GM18502 (cell line): ENCODE measurements around the gene STAT4.
A peak's percentile ranks its signal among the peaks of the same experiment; 100 is the strongest.
"Not testable (repeated sequence)": the region's sequence is repeated elsewhere in the genome, so short reads cannot be mapped to it uniquely, and the experiment has no call there.

ENCODE experiments used
- ATAC-seq: cut with Tn5 transposase; IDR thresholded peaks from one replicate; pipeline ENCODE4 v1.9.1; 2021; ENCODE audit warnings: mild to moderate bottlenecking; ENCODE audit not compliant: unreplicated experiment, poor library complexity

STAT4 gene

DNA sequence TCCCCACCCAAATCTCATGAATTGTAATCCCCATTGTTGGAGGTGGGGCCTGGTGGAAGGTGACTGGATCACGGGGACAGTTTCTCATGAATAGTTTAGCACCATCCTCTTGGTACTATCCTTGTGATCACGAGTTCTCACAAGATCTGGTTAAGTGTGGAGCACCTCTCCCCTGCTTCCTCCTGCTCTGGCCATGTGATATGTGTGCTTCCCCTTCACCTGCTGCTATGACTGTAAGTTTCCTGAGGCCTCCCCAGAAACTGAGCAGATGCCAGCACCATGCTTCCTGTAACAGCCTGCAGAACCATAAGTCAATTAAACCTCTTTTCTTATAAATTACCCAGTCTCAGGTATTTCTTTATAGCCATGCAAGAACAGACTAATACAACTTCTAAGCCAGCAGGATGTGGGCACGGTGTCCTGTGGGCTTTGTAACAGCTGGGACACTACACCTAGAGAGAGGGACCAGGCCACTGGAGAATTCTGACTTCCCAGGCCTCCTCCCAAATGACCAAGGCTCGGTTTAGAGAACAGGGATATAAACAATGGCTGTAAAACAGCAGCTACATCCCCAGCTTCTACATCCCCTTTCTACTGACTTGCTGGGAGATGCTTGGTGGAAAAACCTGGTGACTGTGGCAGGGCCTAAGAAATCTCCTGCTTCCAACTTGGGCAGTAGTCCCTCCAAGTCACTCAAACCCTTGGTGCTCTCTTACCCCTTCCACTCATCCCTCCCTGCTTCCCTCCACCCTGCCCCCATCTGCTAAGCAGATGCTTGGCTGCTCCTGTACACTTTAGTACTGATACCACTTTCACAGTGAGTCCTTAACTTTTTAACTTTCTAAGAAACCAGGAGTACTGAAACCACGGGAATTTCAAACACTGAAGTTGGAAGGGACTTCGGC lies 147.1 kb downstream of the STAT4 start:
- ATAC-seq: no peak

GRCh38 chr2:191001624-191002023 lies 149.2 kb downstream of the STAT4 start:
- ATAC-seq: no peak

- no peak for ATAC-seq
Observed at GRCh38 chr2:191001032-191001431, 149.8 kb downstream of the STAT4 start.

DNA sequence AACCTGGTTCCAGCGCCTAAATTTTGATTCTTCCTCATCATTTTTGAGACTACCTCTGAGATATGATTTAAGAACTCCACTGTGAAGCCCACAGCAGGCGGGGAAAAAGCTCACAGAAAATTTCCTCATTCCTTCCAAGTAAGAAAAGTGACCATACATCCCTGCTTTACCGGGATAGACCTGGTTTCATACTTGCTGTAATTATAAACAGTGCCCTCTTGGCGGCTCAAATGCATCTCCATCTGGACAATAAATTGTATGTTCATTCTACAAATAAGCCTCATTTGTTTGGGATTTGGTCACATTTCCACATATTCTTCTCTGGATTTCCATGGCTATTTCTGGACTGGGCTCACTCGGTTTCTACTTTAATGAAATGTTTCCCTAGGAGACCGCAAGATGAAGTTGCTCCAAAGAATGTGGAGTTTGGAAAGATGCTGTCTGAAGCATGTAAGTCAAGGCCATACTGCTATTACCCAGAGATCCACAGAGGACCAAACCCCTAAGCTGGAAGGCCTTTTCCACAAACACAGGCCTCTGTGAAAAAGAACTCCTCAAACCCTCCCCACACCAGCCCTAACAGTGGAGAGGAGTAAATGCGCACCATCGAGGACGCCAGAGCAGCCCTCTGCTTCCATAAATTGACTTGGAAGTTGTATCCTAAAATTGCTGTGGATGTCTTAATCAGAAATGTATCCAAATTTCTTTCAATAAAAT lies 150.7 kb downstream of the STAT4 start:
- ATAC-seq: no peak

- ATAC-seq: no peak
Observed at GRCh38 chr2:190999058-190999457, 151.7 kb downstream of the STAT4 start.

DNA sequence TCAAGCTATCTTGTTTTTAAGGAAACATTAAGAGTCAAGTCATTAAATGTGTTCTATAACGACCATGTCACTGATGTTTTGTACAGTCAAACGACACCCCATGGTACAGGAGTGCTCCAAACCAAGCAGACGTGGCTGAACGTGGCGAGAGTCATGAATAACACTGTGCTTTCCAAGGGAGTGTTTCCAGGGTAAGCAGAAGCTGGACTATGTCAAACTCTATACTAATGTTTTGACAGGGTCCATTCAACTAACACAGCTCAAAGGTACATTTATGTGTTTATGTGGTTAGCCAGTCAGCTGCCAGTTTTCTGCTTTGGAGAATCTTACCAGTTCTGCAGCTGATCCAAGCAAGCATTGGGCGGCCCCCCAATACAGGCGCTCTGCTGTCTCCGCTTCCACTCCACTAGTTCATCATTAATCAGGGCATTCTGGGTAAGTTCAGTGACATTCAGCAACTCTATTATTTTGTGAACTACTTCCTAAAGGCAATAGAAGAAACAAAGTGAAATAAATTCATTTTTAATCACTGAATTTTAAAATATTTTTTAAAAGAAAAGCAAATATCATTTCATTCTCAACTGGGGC lies 153.2 kb downstream of the STAT4 start:
- ATAC-seq: no peak

DNA sequence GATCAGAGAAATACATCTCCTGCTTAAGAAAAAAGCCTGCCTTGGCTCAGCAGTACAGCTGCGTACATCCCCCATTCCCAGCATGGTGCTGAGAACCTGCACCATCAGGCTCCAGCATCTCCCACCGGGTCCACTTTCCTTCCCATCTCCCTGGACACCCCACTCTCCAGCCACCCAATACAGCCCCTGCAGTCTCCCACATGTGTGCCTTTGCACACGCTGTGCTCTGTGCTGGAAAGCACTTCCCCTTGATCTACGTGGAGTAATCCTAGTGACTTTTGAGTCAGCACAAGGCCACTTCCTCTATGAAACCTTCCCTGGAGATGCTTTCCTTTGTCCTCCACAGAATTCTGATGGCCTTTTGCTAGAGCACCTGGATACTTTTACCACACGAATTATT lies 153.8 kb downstream of the STAT4 start:
- ATAC-seq: no peak

GRCh38 chr2:190996338-190996946 lies 154.4 kb downstream of the STAT4 start:
- peak; percentile 63 for ATAC-seq

GRCh38 chr2:190995315-190995714 lies 155.5 kb downstream of the STAT4 start:
- ATAC-seq: not testable (repeated sequence)

GRCh38 chr2:190994148-190994547 lies 156.6 kb downstream of the STAT4 start:
- no peak for ATAC-seq

GRCh38 chr2:190993292-190993643 lies 157.5 kb downstream of the STAT4 start:
- ATAC-seq: no peak

DNA sequence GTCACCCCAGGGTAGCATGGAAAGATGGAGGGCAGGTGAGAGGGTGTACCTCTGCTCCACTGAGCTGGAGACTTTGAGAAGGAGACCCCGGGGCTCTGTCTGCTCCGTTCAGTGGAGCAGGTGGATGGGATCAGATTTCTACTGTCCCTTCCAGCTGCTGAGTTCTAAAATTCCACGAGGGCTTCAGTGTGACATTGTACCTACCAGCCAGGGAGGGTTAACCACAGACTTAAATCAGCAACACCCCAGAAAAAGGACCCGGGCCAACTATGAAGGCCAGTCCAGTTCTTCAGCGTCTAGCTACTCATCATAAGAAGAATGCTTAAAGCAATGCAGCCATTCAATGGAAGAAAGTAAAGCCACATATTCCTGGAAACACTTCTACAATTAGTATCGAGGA lies 160.7 kb downstream of the STAT4 start:
- no peak for ATAC-seq

DNA sequence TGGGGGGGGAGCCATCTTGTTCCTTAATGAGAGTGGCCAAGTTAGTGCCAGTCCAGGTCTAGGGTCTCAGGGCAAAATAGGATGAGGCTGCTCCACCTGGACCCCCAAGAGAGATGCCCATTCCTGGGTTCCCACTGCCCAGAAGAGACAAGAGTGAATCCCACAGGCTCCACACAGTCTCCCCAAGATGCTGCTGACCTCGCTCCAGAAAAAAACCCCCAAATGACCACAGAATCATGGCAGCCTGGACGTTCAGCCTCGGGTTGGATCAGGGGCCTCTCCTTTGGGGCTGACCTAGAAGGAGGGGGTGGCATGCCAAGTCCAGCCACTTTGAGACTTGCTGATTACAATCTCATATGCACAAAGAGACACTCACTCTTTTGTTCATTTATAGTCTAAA lies 161.9 kb downstream of the STAT4 start:
- ATAC-seq: no peak

GRCh38 chr2:190987938-190988337 lies 162.9 kb downstream of the STAT4 start:
- no peak for ATAC-seq

DNA sequence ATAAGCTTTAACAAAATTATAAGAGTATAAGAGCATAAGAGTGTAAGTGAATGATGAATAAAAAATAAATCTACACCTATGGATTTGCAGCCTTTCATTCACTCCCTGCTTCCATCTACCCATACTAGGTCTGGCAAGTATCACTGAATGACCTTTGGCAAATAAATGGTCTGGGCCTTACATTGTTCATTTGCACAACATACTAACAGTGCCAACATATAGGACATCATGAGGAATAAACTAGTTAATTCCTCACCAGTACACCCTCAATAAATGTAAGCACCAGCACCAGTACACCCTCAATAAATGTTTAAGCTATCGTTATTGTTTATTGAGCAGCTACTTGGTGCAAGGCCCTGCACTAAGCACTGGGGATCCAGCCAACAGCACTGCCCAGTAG lies 163.7 kb downstream of the STAT4 start:
- ATAC-seq: no peak

DNA sequence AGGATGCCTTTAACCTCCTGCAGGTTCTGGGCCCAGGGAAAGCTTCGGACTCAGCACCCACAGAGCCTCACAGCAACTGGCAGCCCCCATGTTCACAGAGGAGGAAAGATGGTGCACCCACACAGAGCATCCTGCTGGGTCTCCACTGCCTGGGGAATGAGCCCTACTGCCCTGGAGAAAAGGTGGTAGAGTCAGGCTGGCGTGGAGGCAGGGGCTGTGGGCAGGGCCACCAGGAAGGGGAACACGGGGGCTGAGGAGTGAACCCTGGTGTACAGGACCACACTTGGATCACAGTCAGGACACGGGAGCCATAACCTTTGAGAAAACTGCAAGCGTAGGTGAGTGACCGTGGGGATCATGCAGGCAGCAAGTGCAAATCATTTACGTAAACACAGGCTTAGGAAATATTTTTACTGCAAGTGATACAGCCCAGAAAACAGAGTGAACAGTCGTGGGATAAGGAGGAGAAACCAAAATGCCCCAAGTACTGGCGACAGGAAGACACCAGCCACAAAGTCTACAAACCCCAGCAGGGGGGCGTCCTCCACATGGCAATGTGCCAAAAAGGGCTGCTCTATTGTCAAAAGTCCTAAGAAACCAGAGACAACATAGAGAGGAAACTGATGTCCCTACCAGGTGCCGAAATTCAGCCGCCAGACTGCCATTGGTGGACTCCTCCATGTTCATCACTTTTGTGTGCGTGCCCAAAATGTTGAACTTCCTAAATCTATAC lies 164.4 kb downstream of the STAT4 start:
- ATAC-seq: no peak

DNA sequence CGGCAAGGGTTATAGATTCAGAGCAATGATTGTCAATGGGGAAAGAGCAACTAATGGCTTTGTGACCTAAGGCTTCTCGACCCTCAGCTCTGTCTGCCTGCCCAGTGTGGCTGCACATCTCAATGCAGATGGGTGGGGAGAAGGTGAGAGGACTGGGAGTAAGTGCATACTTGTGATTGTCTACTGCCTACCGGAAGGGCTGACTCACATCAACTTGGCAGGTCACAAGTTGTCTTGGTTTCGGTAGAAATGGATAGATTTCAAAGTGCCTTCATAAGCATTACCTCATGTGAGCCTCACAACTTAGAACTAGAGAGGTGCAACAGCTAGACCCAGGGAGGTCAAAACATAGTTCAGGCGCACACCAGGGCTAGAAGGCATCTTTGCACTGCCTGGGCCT lies 166.2 kb downstream of the STAT4 start:
- ATAC-seq: no peak

DNA sequence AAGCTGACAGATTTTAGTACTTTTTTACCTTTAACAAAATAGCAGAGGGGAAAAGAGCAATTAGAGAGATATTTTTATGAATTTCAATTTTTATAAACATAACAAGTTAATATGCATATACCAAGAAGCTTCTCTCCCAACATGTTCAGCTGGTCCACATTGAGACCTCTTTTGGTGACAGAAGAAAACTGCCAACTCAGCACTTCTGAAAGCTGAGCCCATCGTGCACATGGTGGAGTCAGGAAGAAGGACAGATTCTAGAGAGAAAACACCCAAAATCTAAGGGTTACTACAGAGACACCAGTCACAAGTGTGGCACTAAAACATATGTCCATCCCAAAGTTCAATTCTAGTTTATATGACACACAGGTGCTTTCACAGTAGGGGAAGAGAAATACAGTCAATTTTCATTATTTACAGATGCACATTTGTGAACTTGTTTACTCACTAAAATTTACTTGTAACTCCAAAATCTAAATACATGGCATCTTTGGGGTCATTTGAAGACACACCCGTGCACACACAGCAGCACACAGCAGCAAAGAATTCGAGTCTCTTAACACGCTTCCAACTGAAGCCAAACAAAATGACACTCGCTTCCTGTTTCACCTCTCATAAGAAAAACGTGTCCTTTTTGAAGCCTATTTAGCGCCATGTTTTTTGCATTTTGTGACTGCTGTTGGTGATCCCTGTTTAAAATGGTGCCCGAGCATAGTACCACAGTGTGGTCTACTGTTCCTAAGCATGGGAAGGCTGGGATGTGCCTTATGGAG lies 168.3 kb downstream of the STAT4 start:
- ATAC-seq: no peak

GRCh38 chr2:190981733-190982132 lies 169.1 kb downstream of the STAT4 start:
- no peak for ATAC-seq

GRCh38 chr2:190981333-190981732 lies 169.5 kb downstream of the STAT4 start:
- no peak for ATAC-seq
